ENCODE data around the gene GARNL3.

Gene GARNL3

DNA sequence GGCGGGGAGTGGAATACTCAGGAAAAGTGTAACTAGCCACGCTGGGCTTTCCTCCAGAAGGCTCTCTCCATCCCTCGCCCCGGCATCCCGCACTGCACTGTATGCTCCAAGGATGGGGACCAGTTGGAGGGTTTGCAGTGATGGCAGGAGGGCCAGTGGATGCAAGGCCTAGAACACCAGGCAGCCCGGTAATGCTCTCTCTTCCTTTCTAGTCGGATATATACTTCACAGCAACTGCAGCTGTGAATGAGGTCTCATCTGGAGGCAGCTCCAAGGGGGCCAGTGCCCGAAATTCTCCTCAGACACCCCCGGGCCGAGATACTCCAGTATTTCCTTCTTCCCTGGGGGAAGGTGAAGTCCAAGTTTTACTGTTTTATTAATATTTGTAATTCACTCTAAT, 122.4 kb downstream of the GARNL3 start:
- CTCF ChIA-PET: no interaction called here
- H3K4me3 ChIP-seq (ENCODE audit: low read depth, low read length): no peak overlapping the region
- no peak for DNase-seq (ENCODE audit: low read depth, low spot score)
- TF ChIP-seq CTCF (IDR thresholded peaks at IDR 0.05; ENCODE audit: insufficient read depth, low read length, missing control alignments): no peak
- POLR2A ChIA-PET: no interaction called here

GRCh38 chr9:127388037-127388855, 123.7 kb downstream of the GARNL3 start:
- no peak for TF ChIP-seq CTCF (IDR thresholded peaks at IDR 0.05; ENCODE audit: insufficient read depth, low read length, missing control alignments)
- ChIA-PET CTCF (interaction anchor here (1.4 to 1.6 kb wide), 3 partner anchors 14 to 448 kb away, joined by 4 to 5 read pairs (median 4); no protein-coding TSS in a partner anchor), POLR2A (interaction anchor here (0.6 to 1.1 kb wide), 2 partner anchors 9 to 202 kb away, joined by 3 to 6 read pairs; partner anchors contain the start of gene SLC2A8)
- no peak overlapping the region for H3K4me3 ChIP-seq (ENCODE audit: low read depth, low read length)
- DNase-seq (ENCODE audit: low read depth, low spot score): peak; percentile 84

DNA sequence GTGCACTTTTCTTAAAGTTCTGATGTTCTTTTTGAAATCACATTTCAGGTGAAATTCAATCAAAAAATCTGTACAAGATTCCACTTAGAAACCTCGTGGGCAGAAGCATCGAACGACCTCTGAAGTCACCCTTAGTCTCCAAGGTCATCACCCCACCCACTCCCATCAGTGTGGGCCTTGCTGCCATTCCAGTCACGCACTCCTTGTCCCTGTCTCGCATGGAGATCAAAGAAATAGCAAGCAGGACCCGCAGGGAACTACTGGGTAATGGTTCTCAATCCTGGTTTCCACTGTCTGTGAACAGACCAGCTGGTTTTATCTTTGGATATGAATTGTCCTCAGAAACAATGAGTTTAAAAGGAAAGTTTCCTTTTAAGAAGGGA, 124.3 kb downstream of the GARNL3 start:
- POLR2A ChIA-PET: interaction anchor here (1.1 kb wide), 1 partner anchor 202 kb away, joined by 3 read pairs; no protein-coding TSS in a partner anchor
- no peak for DNase-seq (ENCODE audit: low read depth, low spot score)
- CTCF ChIA-PET: interaction anchor here (1.4 to 1.6 kb wide), 2 partner anchors 121 to 449 kb away, joined by 4 to 5 read pairs; no protein-coding TSS in a partner anchor
- TF ChIP-seq CTCF (IDR thresholded peaks at IDR 0.05; ENCODE audit: insufficient read depth, low read length, missing control alignments): no peak
- no peak overlapping the region for H3K4me3 ChIP-seq (ENCODE audit: low read depth, low read length)

DNA sequence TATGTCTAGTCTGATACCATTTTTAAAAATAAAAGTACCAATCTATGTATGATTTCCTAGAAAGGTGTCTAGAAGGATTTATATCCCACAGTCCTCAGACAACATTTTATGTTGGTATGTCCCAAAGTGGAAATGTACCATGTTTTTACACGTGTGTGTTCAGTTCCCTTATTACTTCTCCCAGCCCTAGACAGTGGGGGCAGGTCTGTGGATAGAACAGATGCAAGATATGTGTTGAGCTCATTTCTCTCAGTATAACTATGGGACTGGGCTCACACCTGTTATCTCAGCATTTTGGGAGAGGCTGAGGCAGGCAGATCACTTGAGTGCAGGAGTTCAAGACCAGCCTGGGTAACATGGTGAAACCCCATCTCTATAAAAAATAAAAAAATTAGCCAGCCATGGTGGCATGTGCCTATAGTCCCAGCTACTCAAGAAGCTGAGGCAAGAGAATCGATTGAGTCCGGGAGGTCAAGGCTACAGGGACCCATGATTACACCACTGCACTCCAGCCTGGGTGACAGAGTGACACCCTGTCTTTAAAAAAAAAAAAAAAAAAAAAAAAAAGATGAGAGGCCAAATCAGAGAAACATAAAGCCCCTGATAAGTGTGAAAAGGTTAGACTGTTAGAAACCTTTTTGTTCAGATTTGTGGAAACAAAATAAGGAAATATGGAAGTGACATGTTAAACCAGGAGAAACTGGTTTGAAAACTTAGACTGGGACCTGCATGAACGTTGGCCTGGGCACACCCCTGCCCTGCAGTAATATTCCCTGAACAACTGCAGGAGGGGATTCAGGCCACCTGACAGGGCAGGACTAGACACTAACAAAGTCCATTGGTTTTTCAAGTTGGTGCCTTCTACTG, 125.0 kb downstream of the GARNL3 start:
- no peak for TF ChIP-seq CTCF (IDR thresholded peaks at IDR 0.05; ENCODE audit: insufficient read depth, low read length, missing control alignments)
- no peak for DNase-seq (ENCODE audit: low read depth, low spot score)
- CTCF ChIA-PET: interaction anchor here (1.1 to 1.6 kb wide), 2 partner anchors 10 to 449 kb away, joined by 3 to 5 read pairs; no protein-coding TSS in a partner anchor
- H3K4me3 ChIP-seq (ENCODE audit: low read depth, low read length): no peak overlapping the region
- POLR2A ChIA-PET: no interaction called here

- DNase-seq (ENCODE audit: low read depth, low spot score): no peak
- TF ChIP-seq CTCF (IDR thresholded peaks at IDR 0.05; ENCODE audit: insufficient read depth, low read length, missing control alignments): no peak
- no peak overlapping the region for H3K4me3 ChIP-seq (ENCODE audit: low read depth, low read length)
- ChIA-PET POLR2A (no interaction called here), CTCF (interaction anchor here (1.1 kb wide), 1 partner anchor 9 kb away, joined by 3 read pairs; no protein-coding TSS in a partner anchor)
Observed at GRCh38 chr9:127390248-127390545, 125.6 kb downstream of the GARNL3 start.

DNA sequence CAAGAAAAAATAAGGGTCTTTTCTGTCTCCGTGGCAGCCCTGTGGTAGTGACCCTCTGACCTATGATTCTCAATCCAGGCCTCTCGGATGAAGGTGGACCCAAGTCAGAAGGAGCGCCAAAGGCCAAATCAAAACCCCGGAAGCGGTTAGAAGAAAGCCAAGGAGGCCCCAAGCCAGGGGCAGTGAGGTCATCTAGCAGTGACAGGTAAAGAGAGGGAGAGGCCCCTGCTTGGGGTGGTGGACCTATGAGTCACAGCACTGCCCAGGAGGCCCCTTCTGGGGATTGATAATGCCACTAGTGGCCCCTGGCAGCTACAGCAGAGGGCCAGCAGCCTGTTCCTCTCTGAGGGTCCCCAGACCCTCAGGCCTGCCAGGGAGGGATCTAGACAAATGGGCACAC, 126.0 kb downstream of the GARNL3 start:
- ChIA-PET POLR2A (no interaction called here), CTCF (no interaction called here)
- no peak for TF ChIP-seq CTCF (IDR thresholded peaks at IDR 0.05; ENCODE audit: insufficient read depth, low read length, missing control alignments)
- no peak overlapping the region for H3K4me3 ChIP-seq (ENCODE audit: low read depth, low read length)
- no peak for DNase-seq (ENCODE audit: low read depth, low spot score)
